Measurements from ENCODE around the gene ACTR5. TPM values are rescaled to one million over a fixed set of nuclear protein-coding genes. Genes with fewer than 3 reads are reported as not detected.
"Not testable (repeated sequence)": the region's sequence is repeated elsewhere in the genome, so short reads cannot be mapped to it uniquely, and the experiment has no call there.

The ACTR5 gene
- total RNA-seq, 2 experiments from 2014 or later = 11.0 TPM

- ChIA-PET CTCF (interaction anchor here (0.7 kb wide), 1 partner anchor 49 kb away, joined by 4 read pairs; no protein-coding TSS in a partner anchor), POLR2A (no interaction called here)
- H3K9me3 Mint-ChIP-seq = no peaks in the 10 kb centered on the region
- no peak for DNase-seq
- H3K27ac Mint-ChIP-seq = peak overlapping the region; percentile 61
- no peaks in the 10 kb centered on the region for H3K27me3 Mint-ChIP-seq
- H3K4me3 Mint-ChIP-seq = no peak overlapping the region
- peaks cover 75% of the 10 kb centered on the region for H3K36me3 Mint-ChIP-seq
- intact Hi-C loops (cut with micrococcal nuclease) = no loop called here
- H3K4me1 Mint-ChIP-seq (ENCODE audit: low read depth) = peaks cover 90% of the 10 kb centered on the region
These were observed 63.5 kb downstream of the ACTR5 start for GRCh38 chr20:38811769-38812168.

- CTCF ChIA-PET = no interaction called here
- DNase-seq = no peak
- H3K27me3 Mint-ChIP-seq = no peaks in the 10 kb centered on the region
- no peak overlapping the region for H3K4me3 Mint-ChIP-seq
- H3K27ac Mint-ChIP-seq = peak overlapping the region; percentile 61
- peaks cover 93% of the 10 kb centered on the region for H3K4me1 Mint-ChIP-seq (ENCODE audit: low read depth)
- intact Hi-C loops (cut with micrococcal nuclease) = no loop called here
- POLR2A ChIA-PET = no interaction called here
- H3K36me3 Mint-ChIP-seq = peaks cover 73% of the 10 kb centered on the region
- no peaks in the 10 kb centered on the region for H3K9me3 Mint-ChIP-seq
These were observed 63.9 kb downstream of the ACTR5 start for GRCh38 chr20:38812182-38812581.

GRCh38 chr20:38812709-38813573, 64.7 kb downstream of the ACTR5 start:
- intact Hi-C loops (cut with micrococcal nuclease) = no loop called here

DNA sequence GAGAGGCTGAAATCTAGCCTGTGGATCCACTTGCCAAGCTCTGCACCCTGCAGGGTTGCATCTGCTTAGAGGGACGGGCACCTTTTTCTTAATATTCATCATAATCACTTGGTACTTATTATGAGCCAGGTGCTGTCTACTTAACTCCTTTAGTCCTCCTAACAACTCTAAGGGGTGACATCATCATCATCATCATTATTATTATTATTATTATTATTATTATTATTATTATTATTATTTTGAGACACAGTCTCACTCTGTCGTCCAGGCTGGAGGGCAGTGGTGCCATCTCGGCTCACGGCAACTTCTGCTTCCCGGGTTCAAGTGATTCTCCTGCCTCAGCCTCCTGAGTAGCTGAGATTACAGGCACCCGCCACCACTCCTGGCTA, 65.3 kb downstream of the ACTR5 start:
- DNase-seq; POLR2A ChIA-PET; H3K4me3 Mint-ChIP-seq; H3K27me3 Mint-ChIP-seq; CTCF ChIA-PET; intact Hi-C loops (cut with micrococcal nuclease); H3K27ac Mint-ChIP-seq; H3K9me3 Mint-ChIP-seq: not testable (repeated sequence)
- peaks cover 71% of the 10 kb centered on the region for H3K36me3 Mint-ChIP-seq
- H3K4me1 Mint-ChIP-seq (ENCODE audit: low read depth) = peaks cover 93% of the 10 kb centered on the region

More at GRCh38 chr20:38812709-38813573, 64.7 kb downstream of the ACTR5 start:
- ChIA-PET POLR2A (no interaction called here), CTCF (no interaction called here)
- no peak for DNase-seq
- Mint-ChIP-seq H3K9me3 (no peaks in the 10 kb centered on the region), H3K4me1 (ENCODE audit: low read depth) (peaks cover 91% of the 10 kb centered on the region), H3K4me3 (no peak overlapping the region), H3K27me3 (no peaks in the 10 kb centered on the region), H3K27ac (peak overlapping the region; percentile 33), H3K36me3 (peaks cover 68% of the 10 kb centered on the region)

GRCh38 chr20:38815446-38815845, 67.2 kb downstream of the ACTR5 start:
- POLR2A ChIA-PET = no interaction called here
- no peaks in the 10 kb centered on the region for H3K27me3 Mint-ChIP-seq
- peaks cover 67% of the 10 kb centered on the region for H3K36me3 Mint-ChIP-seq
- peaks cover 81% of the 10 kb centered on the region for H3K4me1 Mint-ChIP-seq (ENCODE audit: low read depth)
- H3K27ac Mint-ChIP-seq = peak overlapping the region; percentile 47
- H3K9me3 Mint-ChIP-seq = peaks cover 3% of the 10 kb centered on the region
- intact Hi-C loops (cut with micrococcal nuclease) = no loop called here
- CTCF ChIA-PET = interaction anchor here (0.6 to 1.7 kb wide), 4 partner anchors 9 to 170 kb away, joined by 3 to 5 read pairs (median 4); no protein-coding TSS in a partner anchor
- H3K4me3 Mint-ChIP-seq = no peak overlapping the region
- DNase-seq = no peak

DNA sequence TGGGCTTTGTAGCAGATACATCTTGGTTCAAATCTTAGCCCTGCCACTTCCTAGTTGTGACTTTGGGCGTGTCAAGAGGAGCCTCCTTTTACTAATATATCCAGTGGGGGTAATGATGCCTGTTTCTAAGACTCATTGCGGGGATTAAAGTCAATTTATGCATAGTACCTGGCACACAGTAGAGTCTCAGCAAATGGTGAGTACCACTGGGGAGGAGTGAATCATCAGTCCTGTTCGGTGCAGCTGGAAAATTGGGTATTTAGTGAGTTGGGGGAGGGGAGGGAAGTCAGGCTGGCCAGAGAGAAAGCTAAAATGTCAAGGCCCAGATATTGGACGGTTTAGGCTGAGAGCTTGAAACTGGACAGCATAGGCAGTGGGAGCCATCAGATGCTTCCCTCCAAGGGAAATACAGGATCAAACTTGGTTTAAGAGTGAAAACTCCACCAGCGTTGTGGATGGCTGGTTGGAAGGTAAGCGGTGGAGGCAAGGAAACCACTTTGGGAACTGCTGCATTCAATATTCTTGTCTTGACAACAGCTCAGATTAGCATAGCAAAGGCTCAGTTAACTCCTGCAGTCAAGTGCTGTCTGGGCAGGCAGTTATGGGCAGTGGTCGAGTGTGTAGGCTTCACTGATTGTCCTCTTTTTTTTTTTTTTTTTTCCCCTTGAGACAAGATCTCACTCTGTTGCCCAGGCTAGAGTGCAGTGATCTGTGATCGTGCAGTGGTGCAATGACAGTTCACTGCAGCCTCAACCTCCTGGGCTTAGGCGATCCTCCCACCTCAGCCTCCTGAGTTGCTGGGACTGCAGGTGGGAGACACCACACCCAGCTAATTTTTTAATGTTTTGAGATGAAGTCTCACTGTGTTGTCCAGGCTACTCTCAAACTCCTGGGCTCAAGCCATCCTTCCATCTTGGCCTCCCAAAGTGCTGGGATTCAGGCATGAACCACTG, 70.1 kb downstream of the ACTR5 start:
- Mint-ChIP-seq H3K27ac (peak overlapping the region; percentile 28), H3K9me3 (peaks cover 5% of the 10 kb centered on the region), H3K4me1 (ENCODE audit: low read depth) (peaks cover 78% of the 10 kb centered on the region), H3K27me3 (no peaks in the 10 kb centered on the region), H3K4me3 (no peak overlapping the region), H3K36me3 (peaks cover 64% of the 10 kb centered on the region)
- no peak for DNase-seq
- ChIA-PET CTCF (interaction anchor here (0.6 to 1.1 kb wide), 3 partner anchors 10 to 75 kb away, joined by 3 read pairs; no protein-coding TSS in a partner anchor), POLR2A (interaction anchor here (1.3 kb wide), 1 partner anchor 13 kb away, joined by 3 read pairs; the partner anchor contains the start of gene PPP1R16B)
- intact Hi-C loops (cut with micrococcal nuclease) = no loop called here

Other genes starting within 250 kb of the ACTR5 start
- gene ADIG, start 167.3 kb upstream of the ACTR5 start, total RNA-seq = not detected
- not detected for gene ARHGAP40, start 146.7 kb upstream of the ACTR5 start, total RNA-seq
- not detected for gene SLC32A1, start 24.0 kb upstream of the ACTR5 start, total RNA-seq
- gene PPP1R16B, start 57.2 kb downstream of the ACTR5 start, total RNA-seq = 100 to 1,000 TPM; 111 to 114 TPM
- 10 to 100 TPM; 11.1 to 11.2 TPM for gene FAM83D, start 178.0 kb downstream of the ACTR5 start, total RNA-seq
- gene DHX35, start 213.9 kb downstream of the ACTR5 start, total RNA-seq = 1 to 10 TPM; 7.7 to 8.3 TPM

Data from activated CD4-positive, alpha-beta memory T cell treated with anti-CD3 and anti-CD28 coated beads for 36 hours (primary cell).